C4-2B (cell line): Measurements from ENCODE around the gene BMERB1.

Experiments used
- CTCF ChIP-seq: fragments of 450-650 bp; conservative IDR thresholded peaks from 2 replicates; pipeline ENCODE4 v1.5.1; 2017; ENCODE audit warnings: mild to moderate bottlenecking
- ZFX ChIP-seq: fragments of 450-650 bp; IDR thresholded peaks from 2 replicates; pipeline ENCODE4 v1.6.1; 2017

DNA sequence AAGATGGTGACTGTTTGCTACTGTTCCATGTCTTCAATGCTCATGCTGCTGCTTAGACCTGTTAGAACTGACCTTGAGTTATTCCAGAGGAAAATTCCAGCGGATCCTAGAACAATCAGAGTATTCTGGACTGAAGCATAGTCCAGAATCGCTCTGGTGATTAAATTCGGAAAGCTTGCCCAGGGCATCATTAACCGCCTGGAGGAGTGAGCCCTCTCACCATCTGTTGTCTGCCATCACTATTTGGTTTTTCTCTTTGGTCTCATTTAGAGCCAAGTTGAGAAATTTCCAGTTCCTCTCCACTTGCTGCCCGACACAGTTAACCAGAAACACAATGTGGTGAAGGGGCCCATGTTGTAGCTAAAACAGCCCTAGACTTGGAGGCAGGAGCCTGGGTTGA lies 104.1 kb downstream of the BMERB1 start:
- no peak for TF ChIP-seq CTCF
- no peak for TF ChIP-seq ZFX
